SU-DHL-6 (cell line): ENCODE results near the gene TERB1.
A peak's percentile ranks its signal among the peaks of the same experiment; 100 is the strongest.

Experiments
- H2AFZ ChIP-seq: fragments of 200-600 bp; sonication (generic); 2 replicates; pipeline ENCODE4 v1.6.1; 2014; ENCODE audit warnings: low read depth, mild to moderate bottlenecking, moderate library complexity, mixed read lengths, antibody characterized with exemption, low read length; ENCODE audit not compliant: severe bottlenecking
- H3F3A ChIP-seq: fragments of 200-600 bp; shearing (Covaris generic); 2 replicates; pipeline ENCODE4 v1.6.0; 2016; ENCODE audit warnings: antibody characterized with exemption, mild to moderate bottlenecking; ENCODE audit not compliant: insufficient read depth
- H3K27ac ChIP-seq: fragments of 200-600 bp; sonication (generic); 2 replicates; pipeline ENCODE4 v1.5.1; 2016; ENCODE audit warnings: low read depth, mild to moderate bottlenecking, low read length, moderate library complexity, mixed read lengths
- H3K27me3 ChIP-seq: fragments of 200-600 bp; sonication (generic), shearing (Covaris generic); 2 replicates; pipeline ENCODE4 v1.6.0; 2014; ENCODE audit warnings: mild to moderate bottlenecking, low read length
- H3K36me3 ChIP-seq: fragments of 200-600 bp; sonication (generic); 2 replicates; pipeline ENCODE4 v1.6.1; 2014; ENCODE audit warnings: mild to moderate bottlenecking, low read length, mixed read lengths
- H3K4me2 ChIP-seq: fragments of 300-600, 200-600 bp; shearing (Covaris generic), sonication (generic); 2 replicates; pipeline ENCODE4 v1.6.0; 2014; ENCODE audit warnings: low read length, low read depth, mild to moderate bottlenecking; ENCODE audit not compliant: poor library complexity, severe bottlenecking
- H3K4me3 ChIP-seq: fragments of 200-600 bp; sonication (generic); 2 replicates; pipeline ENCODE4 v1.5.1; 2014; ENCODE audit warnings: antibody characterized with exemption, low read length, mild to moderate bottlenecking, mixed read lengths; ENCODE audit not compliant: insufficient read depth, poor library complexity, severe bottlenecking
- H3K79me2 ChIP-seq: fragments of 200-600 bp; sonication (generic); 2 replicates; pipeline ENCODE4 v1.6.1; 2014; ENCODE audit warnings: mild to moderate bottlenecking, low read length, moderate library complexity; ENCODE audit not compliant: insufficient read depth
- H3K9ac ChIP-seq: fragments of 200-600 bp; sonication (generic); 2 replicates; pipeline ENCODE4 v1.7.0; 2014; ENCODE audit warnings: mild to moderate bottlenecking, low read length
- H3K9me2 ChIP-seq: fragments of 200-600 bp; sonication (generic); replicated peaks from 2 replicates; pipeline ENCODE4 v1.6.1; 2014; ENCODE audit warnings: low read length; ENCODE audit not compliant: insufficient read depth
- H3K9me3 ChIP-seq: fragments of 200-600 bp; sonication (generic); 2 replicates; pipeline ENCODE4 v1.6.1; 2014; ENCODE audit warnings: low read length, mixed read lengths; ENCODE audit not compliant: insufficient read depth
- H4K20me1 ChIP-seq: fragments of 200-600 bp; sonication (generic); 2 replicates; pipeline ENCODE4 v1.6.1; 2014; ENCODE audit warnings: low read depth, mild to moderate bottlenecking, antibody characterized with exemption, low read length, moderate library complexity, mixed read lengths
- EZH2phosphoT487 ChIP-seq: fragments of 200-600 bp; sonication (generic), shearing (Covaris generic); conservative IDR thresholded peaks from 2 replicates; pipeline ENCODE4 v1.6.1; 2018; ENCODE audit warnings: mild to moderate bottlenecking, antibody characterized with exemption, low read length, moderate library complexity, mixed read lengths
- TF ChIP-seq, protein P1 (sequence below): fragments of 200-600 bp; sonication (generic); IDR thresholded peaks from one replicate; pipeline ENCODE4 v1.5.1; 2017; ENCODE audit warnings: antibody characterized with exemption, mild to moderate bottlenecking, low read length, moderate library complexity; ENCODE audit not compliant: insufficient read depth, poor library complexity, severe bottlenecking

TERB1 gene

DNA sequence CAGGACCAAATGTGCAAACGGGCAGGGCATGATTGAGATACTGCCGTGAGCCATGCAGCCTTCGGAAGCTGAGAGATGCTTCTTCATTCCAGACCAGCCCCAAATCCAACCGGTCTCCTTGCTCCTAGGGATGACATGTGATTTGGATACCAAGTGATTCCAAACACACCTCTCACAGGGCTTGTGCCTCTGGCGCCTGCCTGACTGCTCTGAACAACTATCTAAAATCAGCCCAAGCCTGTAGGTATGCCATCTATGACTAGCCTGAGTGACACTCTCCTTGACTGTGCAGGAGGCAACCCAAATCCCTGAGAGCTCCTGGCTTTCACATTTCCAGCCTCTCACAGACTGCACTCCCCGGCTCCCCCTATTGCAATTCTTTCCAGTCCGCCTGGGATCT, 70.3 kb downstream of the TERB1 start:
- no peaks in the 10 kb centered on the region for H3K27me3 ChIP-seq
- peaks cover 18% of the 10 kb centered on the region for H3K36me3 ChIP-seq
- no peak overlapping the region for H3K4me2 ChIP-seq
- no peak overlapping the region for H3K27ac ChIP-seq
- H2AFZ ChIP-seq = no peak overlapping the region
- TF ChIP-seq, protein P1, sequence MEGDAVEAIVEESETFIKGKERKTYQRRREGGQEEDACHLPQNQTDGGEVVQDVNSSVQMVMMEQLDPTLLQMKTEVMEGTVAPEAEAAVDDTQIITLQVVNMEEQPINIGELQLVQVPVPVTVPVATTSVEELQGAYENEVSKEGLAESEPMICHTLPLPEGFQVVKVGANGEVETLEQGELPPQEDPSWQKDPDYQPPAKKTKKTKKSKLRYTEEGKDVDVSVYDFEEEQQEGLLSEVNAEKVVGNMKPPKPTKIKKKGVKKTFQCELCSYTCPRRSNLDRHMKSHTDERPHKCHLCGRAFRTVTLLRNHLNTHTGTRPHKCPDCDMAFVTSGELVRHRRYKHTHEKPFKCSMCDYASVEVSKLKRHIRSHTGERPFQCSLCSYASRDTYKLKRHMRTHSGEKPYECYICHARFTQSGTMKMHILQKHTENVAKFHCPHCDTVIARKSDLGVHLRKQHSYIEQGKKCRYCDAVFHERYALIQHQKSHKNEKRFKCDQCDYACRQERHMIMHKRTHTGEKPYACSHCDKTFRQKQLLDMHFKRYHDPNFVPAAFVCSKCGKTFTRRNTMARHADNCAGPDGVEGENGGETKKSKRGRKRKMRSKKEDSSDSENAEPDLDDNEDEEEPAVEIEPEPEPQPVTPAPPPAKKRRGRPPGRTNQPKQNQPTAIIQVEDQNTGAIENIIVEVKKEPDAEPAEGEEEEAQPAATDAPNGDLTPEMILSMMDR = no peak
- no peak for TF ChIP-seq EZH2phosphoT487
- no peak overlapping the region for H3K9ac ChIP-seq
- H3K9me3 ChIP-seq = no peaks in the 10 kb centered on the region
- H4K20me1 ChIP-seq = no peaks in the 10 kb centered on the region
- no peaks in the 10 kb centered on the region for H3K79me2 ChIP-seq
- H3F3A ChIP-seq = 0 out of 2 replicates have a peak, but pooled peaks cover 6% of the 10 kb centered on the region
- H3K4me3 ChIP-seq = no peak overlapping the region
- no peaks in the 10 kb centered on the region for H3K9me2 ChIP-seq

DNA sequence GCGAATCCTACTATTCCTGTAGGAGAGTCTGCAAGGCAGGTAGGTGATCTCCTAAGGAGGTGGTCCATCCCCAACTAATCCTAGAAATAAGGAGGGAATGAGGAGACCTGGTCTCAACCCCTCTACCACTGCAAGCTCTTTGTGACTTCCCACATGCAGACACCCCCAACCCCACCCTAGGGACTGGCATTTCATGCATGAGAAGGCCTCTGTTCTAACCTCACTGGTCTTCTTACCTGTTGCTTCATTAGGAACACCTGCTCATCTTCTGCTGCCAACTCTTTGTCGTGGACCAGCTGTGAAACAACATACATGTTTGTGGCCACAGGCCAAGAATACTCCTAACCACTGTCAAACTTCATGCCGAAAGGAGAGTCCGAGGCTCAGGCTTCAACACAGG, 72.6 kb downstream of the TERB1 start:
- peaks cover 14% of the 10 kb centered on the region; the same call in 1 of the 2 replicates for H3K36me3 ChIP-seq
- H3K27me3 ChIP-seq = no peaks in the 10 kb centered on the region
- no peak overlapping the region for H3K27ac ChIP-seq
- H2AFZ ChIP-seq = no peak overlapping the region
- TF ChIP-seq, protein P1 = no peak
- TF ChIP-seq EZH2phosphoT487 = no peak
- no peak overlapping the region for H3K9ac ChIP-seq
- H3K9me3 ChIP-seq = no peaks in the 10 kb centered on the region
- no peaks in the 10 kb centered on the region for H3K9me2 ChIP-seq
- H3K4me2 ChIP-seq = no peak overlapping the region
- H3F3A ChIP-seq = 0 out of 2 replicates have a peak, but pooled peaks cover 6% of the 10 kb centered on the region
- H3K79me2 ChIP-seq = no peaks in the 10 kb centered on the region
- H3K4me3 ChIP-seq = no peak overlapping the region
- no peaks in the 10 kb centered on the region for H4K20me1 ChIP-seq

DNA sequence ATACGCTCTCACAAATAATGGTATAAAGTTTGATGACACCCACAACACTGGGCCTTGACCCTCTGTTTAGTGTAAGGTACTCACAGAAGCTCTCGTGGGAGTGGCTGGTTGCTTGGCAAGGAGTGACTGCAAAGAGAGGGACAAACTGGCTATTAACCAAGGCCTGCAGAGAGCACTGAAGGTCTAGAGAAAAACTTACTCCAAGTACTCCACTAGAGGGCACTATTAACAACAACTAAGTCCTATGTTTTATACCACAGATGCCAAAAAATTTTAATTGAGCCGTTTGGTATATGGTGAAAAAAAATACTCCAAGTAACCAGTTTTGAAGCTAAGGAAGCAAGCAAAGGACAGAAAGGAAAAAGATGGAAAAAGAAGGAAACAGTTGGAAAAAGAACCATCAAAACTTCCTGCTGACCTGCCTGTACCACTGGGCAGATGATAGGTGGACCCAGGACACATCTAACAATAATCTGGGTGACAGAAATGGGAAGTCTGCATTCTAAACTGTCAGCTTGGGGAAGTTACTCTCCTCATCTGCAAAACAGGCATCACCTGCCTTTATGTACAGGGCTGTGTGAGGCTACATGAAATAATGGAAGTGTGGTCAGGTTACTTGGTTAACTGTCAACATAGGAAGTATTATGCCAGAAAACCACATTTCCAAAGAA, 73.1 kb downstream of the TERB1 start:
- no peak overlapping the region for H2AFZ ChIP-seq
- no peak overlapping the region for H3K4me3 ChIP-seq
- H4K20me1 ChIP-seq = no peaks in the 10 kb centered on the region
- H3K9ac ChIP-seq = no peak overlapping the region
- no peaks in the 10 kb centered on the region for H3K9me2 ChIP-seq
- no peaks in the 10 kb centered on the region for H3K9me3 ChIP-seq
- no peak overlapping the region for H3K27ac ChIP-seq
- 0 out of 2 replicates have a peak, but pooled peaks cover 6% of the 10 kb centered on the region for H3F3A ChIP-seq
- peaks cover 14% of the 10 kb centered on the region; the same call in 1 of the 2 replicates for H3K36me3 ChIP-seq
- no peak for TF ChIP-seq EZH2phosphoT487
- TF ChIP-seq, protein P1 = peak; percentile 72
- no peaks in the 10 kb centered on the region for H3K27me3 ChIP-seq
- H3K4me2 ChIP-seq = no peak overlapping the region
- H3K79me2 ChIP-seq = no peaks in the 10 kb centered on the region
